ENCODE data around the gene MCL1. TPM values are rescaled to one million over a fixed set of nuclear protein-coding genes. Genes with fewer than 3 reads are reported as not detected.
"Not testable (repeated sequence)": the region's sequence is repeated elsewhere in the genome, so short reads cannot be mapped to it uniquely, and the experiment has no call there.

Gene MCL1
- total RNA-seq, 1 experiment from 2014 or later, result 163 TPM

GRCh38 chr1:150604226-150604588 lies 24.8 kb upstream of the MCL1 start:
- DNase-seq (ENCODE audit: low spot score), result no peak

GRCh38 chr1:150603711-150604110 lies 24.3 kb upstream of the MCL1 start:
- Histone ChIP-seq H3K4me1 (ENCODE audit: insufficient read depth, low read length, poor library complexity, severe bottlenecking) (peaks cover 16% of the 10 kb centered on the region), H3K27ac (ENCODE audit: low read depth, low read length, poor library complexity, severe bottlenecking) (peak overlapping the region; percentile 86), H3K36me3 (ENCODE audit: insufficient read depth, low read length, poor library complexity, severe bottlenecking) (no peaks in the 10 kb centered on the region), H3K9me3 (ENCODE audit: low read depth, low read length, poor library complexity, severe bottlenecking) (no peaks in the 10 kb centered on the region), H3K27me3 (replicated peaks; ENCODE audit: insufficient read depth, low read depth, low read length, poor library complexity) (no peaks in the 10 kb centered on the region), H3K4me3 (ENCODE audit: low read depth, low read length, poor library complexity, severe bottlenecking) (no peak overlapping the region)
- no TSS peak for BruUV-seq (replicated peaks)
- CTCF ChIA-PET, result interaction anchor here (0.6 kb wide), 1 partner anchor 421 kb away, joined by 4 read pairs; no protein-coding TSS in a partner anchor
- POLR2A ChIA-PET (ENCODE audit: low non-redundant PET), result no interaction called here
- no peak for DNase-seq (ENCODE audit: low spot score)
- intact Hi-C loops (cut with micrococcal nuclease; ENCODE audit: unreplicated experiment), result no loop called here
- no peak for TF ChIP-seq CTCF (conservative IDR thresholded peaks at IDR 0.05; ENCODE audit: low read depth, low read length)
- TF ChIP-seq EZH2 (IDR thresholded peaks at IDR 0.05; ENCODE audit: borderline replicate concordance, low read depth, low read length, poor library complexity, severe bottlenecking), result no peak

More at GRCh38 chr1:150604226-150604588, 24.8 kb upstream of the MCL1 start:
- Histone ChIP-seq H3K27me3 (replicated peaks; ENCODE audit: insufficient read depth, low read depth, low read length, poor library complexity) (no peaks in the 10 kb centered on the region), H3K36me3 (ENCODE audit: insufficient read depth, low read length, poor library complexity, severe bottlenecking) (no peaks in the 10 kb centered on the region), H3K27ac (ENCODE audit: low read depth, low read length, poor library complexity, severe bottlenecking) (peak overlapping the region; percentile 86), H3K4me3 (ENCODE audit: low read depth, low read length, poor library complexity, severe bottlenecking) (no peak overlapping the region), H3K4me1 (ENCODE audit: insufficient read depth, low read length, poor library complexity, severe bottlenecking) (peaks cover 16% of the 10 kb centered on the region), H3K9me3 (ENCODE audit: low read depth, low read length, poor library complexity, severe bottlenecking) (no peaks in the 10 kb centered on the region)
- BruUV-seq (replicated peaks), result TSS peak; percentile 54
- ChIA-PET CTCF (no interaction called here), POLR2A (ENCODE audit: low non-redundant PET) (interaction anchor here (0.5 to 0.6 kb wide), 2 partner anchors 130 to 312 kb away, joined by 6 to 10 read pairs; no protein-coding TSS in a partner anchor)
- intact Hi-C loops (cut with micrococcal nuclease; ENCODE audit: unreplicated experiment), result no loop called here
- TF ChIP-seq EZH2 (IDR thresholded peaks at IDR 0.05; ENCODE audit: borderline replicate concordance, low read depth, low read length, poor library complexity, severe bottlenecking) (no peak), CTCF (conservative IDR thresholded peaks at IDR 0.05; ENCODE audit: low read depth, low read length) (no peak)

GRCh38 chr1:150602372-150602771 lies 23.0 kb upstream of the MCL1 start:
- BruUV-seq (replicated peaks); intact Hi-C loops (cut with micrococcal nuclease; ENCODE audit: unreplicated experiment); POLR2A ChIA-PET (ENCODE audit: low non-redundant PET); H3K9me3 ChIP-seq (ENCODE audit: low read depth, low read length, poor library complexity, severe bottlenecking); H3K4me3 ChIP-seq (ENCODE audit: low read depth, low read length, poor library complexity, severe bottlenecking); H3K27ac ChIP-seq (ENCODE audit: low read depth, low read length, poor library complexity, severe bottlenecking); DNase-seq (ENCODE audit: low spot score); H3K36me3 ChIP-seq (ENCODE audit: insufficient read depth, low read length, poor library complexity, severe bottlenecking); H3K27me3 ChIP-seq (replicated peaks; ENCODE audit: insufficient read depth, low read depth, low read length, poor library complexity); CTCF ChIA-PET: not testable (repeated sequence)
- H3K4me1 ChIP-seq (ENCODE audit: insufficient read depth, low read length, poor library complexity, severe bottlenecking), result peaks cover 16% of the 10 kb centered on the region

DNA sequence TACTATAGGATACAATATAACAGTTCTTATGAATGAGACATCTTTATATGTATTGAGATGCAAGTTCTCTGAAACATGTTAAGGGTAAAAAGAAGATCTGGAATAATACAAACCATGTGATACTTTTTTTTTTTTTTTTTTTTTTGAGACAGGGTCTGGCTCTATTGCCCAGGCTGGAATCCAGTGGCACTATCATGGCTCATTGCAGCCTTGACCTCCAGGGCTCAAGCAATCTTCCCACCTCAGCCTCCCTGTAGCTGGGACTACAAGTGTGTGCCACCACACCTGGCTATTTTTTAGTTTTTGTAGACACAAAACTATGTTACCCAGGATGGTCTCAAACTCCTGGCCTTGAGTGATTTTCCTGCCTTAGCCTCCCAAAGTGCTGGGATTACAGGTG lies 22.1 kb upstream of the MCL1 start:
- no TSS peak for BruUV-seq (replicated peaks)
- H3K27ac ChIP-seq (ENCODE audit: low read depth, low read length, poor library complexity, severe bottlenecking), result no peak overlapping the region
- H3K4me3 ChIP-seq (ENCODE audit: low read depth, low read length, poor library complexity, severe bottlenecking), result no peak overlapping the region
- ChIA-PET CTCF (no interaction called here), POLR2A (ENCODE audit: low non-redundant PET) (no interaction called here)
- intact Hi-C loops (cut with micrococcal nuclease; ENCODE audit: unreplicated experiment), result no loop called here
- H3K27me3 ChIP-seq (replicated peaks; ENCODE audit: insufficient read depth, low read depth, low read length, poor library complexity), result no peaks in the 10 kb centered on the region
- no peaks in the 10 kb centered on the region for H3K9me3 ChIP-seq (ENCODE audit: low read depth, low read length, poor library complexity, severe bottlenecking)
- no peak for DNase-seq (ENCODE audit: low spot score)
- H3K36me3 ChIP-seq (ENCODE audit: insufficient read depth, low read length, poor library complexity, severe bottlenecking), result no peaks in the 10 kb centered on the region
- H3K4me1 ChIP-seq (ENCODE audit: insufficient read depth, low read length, poor library complexity, severe bottlenecking), result peaks cover 16% of the 10 kb centered on the region
- TF ChIP-seq CTCF (conservative IDR thresholded peaks at IDR 0.05; ENCODE audit: low read depth, low read length) (no peak), EZH2 (IDR thresholded peaks at IDR 0.05; ENCODE audit: borderline replicate concordance, low read depth, low read length, poor library complexity, severe bottlenecking) (no peak)

- BruUV-seq (replicated peaks); H3K27ac ChIP-seq (ENCODE audit: low read depth, low read length, poor library complexity, severe bottlenecking); H3K27me3 ChIP-seq (replicated peaks; ENCODE audit: insufficient read depth, low read depth, low read length, poor library complexity); POLR2A ChIA-PET (ENCODE audit: low non-redundant PET); H3K36me3 ChIP-seq (ENCODE audit: insufficient read depth, low read length, poor library complexity, severe bottlenecking); CTCF ChIA-PET; DNase-seq (ENCODE audit: low spot score); H3K9me3 ChIP-seq (ENCODE audit: low read depth, low read length, poor library complexity, severe bottlenecking); H3K4me1 ChIP-seq (ENCODE audit: insufficient read depth, low read length, poor library complexity, severe bottlenecking); intact Hi-C loops (cut with micrococcal nuclease; ENCODE audit: unreplicated experiment); H3K4me3 ChIP-seq (ENCODE audit: low read depth, low read length, poor library complexity, severe bottlenecking): not testable (repeated sequence)
These were observed 18.9 kb upstream of the MCL1 start for GRCh38 chr1:150598346-150598745.

All from A673 (cell line).